GM21367 (cell line): Measurements from ENCODE around the gene SMTNL1.

Experiments used
- ATAC-seq: cut with Tn5 transposase; IDR thresholded peaks from one replicate; pipeline ENCODE4 v1.9.1; 2021; ENCODE audit not compliant: unreplicated experiment

Gene SMTNL1, protein sequence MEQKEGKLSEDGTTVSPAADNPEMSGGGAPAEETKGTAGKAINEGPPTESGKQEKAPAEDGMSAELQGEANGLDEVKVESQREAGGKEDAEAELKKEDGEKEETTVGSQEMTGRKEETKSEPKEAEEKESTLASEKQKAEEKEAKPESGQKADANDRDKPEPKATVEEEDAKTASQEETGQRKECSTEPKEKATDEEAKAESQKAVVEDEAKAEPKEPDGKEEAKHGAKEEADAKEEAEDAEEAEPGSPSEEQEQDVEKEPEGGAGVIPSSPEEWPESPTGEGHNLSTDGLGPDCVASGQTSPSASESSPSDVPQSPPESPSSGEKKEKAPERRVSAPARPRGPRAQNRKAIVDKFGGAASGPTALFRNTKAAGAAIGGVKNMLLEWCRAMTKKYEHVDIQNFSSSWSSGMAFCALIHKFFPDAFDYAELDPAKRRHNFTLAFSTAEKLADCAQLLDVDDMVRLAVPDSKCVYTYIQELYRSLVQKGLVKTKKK

DNA sequence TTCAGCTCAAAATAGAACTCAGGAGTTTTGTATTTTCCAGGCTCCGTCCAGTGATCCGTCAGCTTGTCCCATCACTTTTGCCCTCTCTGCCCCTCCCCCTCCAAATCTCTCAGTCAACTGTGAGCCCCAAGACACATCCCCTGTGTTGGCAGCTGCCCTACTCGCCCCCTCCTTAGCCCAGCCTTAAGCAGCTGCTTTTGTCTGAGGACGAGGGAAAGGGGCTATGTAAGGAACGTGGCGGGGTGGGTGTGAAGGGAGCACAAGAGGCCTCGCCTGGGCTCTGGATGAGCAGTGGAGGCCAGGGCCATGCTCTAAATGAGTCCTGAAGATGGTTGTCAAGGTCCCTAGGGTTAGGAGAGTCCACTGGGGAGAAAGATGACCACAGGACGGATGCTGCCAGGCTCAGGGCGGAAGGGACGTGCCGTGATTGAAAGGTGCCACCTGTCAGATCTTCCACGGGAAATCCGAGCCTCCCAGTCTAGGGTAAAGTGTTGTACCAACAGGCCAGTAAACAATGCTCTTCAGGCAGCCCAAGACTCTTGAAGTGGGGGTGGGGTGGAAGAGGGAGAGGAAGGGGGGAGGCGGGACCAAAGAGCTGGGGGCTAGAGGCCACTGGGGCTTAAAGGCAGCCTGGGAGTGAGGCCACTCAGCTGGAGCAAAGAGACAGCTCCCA, at the start of gene SMTNL1:
SMTNL1 (plus strand) TSS at position 649 of the 673 bp plus-strand sequence. CDS start 5,048 bp downstream, outside the sequence.
- ATAC-seq = no peak

DNA sequence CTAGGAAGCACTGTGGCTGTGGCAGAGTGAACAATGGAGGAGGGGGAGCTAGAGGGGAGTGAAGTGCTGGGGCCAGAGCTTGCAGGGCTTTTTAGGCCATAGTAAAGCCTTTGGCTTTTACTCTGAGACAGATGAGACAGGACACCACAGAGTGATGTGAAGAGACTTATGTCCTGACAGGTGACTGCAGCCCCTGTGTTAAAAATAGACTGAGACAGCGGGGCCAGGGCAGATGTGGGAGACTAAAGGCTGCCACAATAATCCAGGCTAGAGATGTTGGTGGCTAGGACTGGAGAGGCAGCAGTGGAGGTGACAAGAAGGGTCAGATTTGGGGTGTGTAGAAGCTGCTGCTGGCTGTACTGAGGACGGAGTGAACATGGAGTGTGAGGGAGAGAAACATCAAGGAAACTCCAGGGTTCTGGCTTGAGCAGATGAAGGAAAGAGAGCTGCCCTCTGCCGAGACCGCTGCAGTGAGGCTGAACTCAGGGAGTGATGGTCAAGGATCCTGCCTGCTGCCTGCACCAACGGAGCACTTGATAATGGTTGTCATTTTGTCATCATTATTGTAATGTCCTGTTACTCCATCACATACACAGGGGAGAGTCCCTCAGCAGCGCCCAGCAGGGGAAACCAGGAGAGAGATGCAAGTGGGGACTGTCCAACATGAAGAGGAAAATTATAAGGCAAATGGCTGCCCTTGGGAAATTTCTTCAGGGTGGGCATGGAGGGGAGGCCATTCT, 49.3 kb upstream of the SMTNL1 start:
- no peak for ATAC-seq

DNA sequence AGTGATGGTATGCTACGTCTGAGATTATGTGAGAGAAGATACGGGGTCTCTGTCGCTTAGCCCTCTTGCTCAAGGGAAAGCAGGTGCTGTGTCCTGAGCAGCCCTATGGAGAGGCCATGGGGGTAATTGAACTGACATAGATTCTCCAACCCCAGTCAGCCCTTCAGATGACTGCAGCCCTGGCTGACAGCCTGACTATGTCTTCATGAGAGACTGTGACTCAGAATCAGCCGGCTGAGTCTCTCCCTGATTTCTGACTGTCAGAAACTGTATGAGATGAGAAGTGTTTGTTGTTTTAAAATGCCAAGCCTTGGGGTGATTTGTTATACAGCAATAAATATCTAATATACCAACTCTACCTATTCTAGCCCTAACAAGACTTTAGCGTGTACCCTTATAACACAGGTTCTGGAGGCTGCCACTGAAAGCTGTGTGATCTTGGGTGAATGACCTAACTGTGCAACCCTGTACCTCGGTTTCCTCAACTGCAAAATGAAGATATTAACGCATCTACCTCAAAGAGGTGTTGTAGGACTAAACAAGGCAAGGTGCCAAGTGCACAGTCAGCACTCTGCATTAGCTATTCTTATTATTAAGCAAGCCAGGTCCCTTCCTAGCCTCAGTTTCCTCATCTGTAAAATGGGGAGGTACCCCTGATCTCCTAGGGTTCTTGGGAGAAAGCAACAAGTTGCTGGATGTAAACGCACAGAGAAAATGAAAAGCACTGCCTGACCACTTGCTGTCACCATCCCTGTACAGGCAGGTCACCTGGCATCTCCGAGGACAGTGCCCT, 46.7 kb upstream of the SMTNL1 start:
- no peak for ATAC-seq

DNA sequence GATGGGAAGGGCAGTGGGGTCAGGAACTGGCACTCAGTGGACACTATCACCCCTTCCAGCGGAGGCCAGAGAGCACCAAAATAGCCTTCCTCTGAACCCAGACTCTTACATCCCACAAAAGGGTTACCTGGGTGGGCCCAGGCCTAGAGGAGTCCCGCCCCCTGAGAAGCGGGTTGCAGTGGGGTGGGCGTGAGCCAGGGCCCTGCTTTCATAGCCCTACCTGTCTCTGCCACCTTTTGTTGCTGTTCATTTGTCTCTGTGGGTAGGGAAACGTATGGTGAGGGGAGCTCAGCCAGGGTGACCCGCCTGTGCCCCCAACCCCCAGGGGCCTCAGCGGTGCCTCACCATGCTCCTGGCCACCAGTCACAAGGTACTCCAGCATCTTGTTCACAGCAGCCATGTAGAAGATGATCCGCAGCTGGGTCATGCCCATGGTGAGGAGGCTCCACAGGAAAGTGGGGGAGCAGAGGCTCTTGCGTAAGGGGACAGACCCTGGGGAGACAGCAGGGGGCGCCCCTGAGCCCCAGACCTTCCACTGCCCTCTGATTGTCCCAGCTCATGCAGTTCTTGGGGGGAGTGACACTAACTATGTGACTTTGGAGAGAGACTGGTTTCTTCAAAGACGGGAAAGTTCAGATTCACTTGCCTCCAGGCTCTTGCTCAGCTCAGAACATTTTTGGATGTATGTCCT, 45.9 kb upstream of the SMTNL1 start:
- ATAC-seq = no peak

DNA sequence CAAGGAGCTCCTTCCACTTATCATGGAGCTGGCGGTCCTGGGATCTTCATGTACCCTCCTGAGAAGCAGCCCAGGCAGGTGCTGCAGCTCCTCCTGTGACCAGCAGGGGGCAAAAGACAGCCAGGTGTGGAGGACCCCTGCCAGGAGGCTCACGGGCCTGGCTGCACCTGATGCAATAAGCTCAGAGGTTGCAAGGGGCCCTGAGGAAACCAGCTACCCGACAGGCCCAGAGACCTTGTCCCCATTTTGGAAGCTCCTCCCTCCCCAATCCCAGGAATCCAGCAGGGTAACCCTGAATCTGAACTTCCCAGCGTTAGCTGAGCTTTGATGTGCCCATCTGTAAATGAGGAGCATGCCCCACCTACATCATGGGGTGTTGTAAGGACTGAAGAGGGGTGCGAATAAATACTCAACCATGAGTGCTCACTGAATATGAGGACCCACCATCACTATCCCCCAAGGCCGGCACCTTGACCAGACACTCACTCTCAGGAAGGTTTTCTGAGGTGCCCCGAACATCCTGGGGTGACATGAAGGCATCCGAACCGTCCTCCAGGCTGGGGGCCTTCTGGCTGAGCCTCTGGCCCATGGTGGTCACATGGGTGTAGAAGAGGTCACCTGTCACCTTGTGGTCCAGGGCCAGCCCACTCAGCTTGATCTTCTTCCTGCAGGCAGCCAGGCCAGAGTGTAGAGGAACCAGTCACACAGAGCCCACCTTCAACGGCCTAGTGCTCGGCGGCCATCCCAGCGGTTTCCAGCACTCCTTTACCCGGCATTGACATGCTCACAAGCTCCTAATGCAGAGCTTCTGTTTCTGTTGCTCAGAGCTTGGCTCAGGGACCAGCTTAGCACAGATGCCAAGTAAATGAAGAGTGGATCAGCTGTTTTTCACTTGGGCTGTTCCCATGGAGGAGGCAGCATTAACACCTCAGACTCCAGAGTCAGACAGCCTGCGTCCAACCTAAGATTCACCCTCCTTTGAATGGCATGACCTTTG, 43.6 kb upstream of the SMTNL1 start:
- peak; percentile 85 for ATAC-seq

DNA sequence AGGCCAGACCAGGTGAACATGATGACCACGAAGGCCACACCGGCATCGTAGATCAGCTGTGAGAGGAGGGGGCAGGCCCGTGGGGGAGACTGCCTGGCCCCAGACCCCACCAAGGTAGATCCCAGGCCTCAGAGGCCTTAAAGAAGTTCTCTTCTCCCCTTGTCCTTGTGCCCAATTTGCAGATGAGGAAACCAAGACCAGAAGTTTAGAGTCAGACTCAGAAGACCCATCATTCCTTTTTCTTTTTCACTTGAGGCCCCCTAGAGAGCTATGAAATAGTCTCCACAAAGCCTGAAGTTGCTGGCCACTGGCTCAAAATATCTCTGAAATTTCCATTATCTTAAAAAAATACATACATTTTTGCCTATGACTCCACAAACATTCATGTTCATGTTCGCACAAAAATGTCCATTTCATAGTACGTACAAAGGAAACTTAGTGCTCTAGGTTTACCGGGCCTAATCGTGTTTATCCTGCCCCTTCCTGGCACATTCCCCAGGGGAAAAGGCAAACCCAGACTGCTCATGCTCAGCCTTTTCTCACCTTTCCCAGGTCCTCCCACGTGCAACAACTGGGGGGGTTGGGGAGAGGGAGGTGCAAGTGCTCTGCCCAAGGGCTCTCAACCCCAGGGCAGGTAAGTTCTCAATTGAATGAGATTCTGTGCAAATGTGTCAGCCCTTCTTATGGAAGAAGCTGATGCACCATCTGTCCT, 41.1 kb upstream of the SMTNL1 start:
- ATAC-seq = no peak

DNA sequence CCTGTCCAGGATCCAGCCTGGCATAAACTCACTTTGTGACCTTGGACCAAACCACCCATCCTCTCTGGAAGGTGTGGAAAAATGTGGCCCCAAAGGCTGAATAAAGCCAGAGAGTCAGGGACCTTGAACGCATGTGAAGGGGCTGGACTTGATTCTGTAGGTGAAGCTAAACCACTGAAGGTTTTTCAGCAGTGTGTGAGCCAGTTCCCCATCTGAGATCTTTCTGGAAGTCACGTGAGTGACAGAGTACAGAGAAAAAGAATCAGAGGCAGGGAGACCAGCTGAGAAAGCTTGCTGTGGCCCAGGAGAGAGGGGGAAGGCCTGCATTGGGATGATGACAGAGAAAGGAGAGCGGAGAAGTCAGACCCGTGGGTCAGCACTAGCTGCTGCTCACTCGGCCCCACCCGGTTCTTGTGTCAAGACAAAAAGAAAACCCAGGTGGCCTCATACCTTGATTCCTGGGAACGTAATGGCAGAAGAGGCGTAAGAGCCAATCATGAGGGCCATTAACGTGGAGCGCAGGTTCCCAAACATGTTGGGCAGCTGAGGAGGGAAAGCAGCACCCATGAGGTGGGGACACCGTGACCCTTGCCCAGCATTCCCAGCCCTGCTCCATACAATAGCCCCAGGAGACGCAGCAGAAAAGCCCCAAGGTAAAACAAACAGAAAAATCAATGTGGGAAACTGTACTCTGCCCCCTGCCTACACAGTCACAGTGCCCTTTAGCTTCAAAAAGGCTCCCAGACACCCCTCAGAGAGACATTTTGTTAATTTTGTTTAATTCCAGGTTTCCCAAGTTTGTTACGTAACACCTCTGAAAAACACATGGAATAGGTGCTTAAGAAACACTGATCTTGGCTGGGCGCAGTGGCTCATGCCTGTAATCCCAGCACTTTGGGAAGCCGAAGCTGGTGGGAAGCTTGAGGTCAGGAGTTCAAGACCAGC, 39.8 kb upstream of the SMTNL1 start:
- ATAC-seq = no peak

DNA sequence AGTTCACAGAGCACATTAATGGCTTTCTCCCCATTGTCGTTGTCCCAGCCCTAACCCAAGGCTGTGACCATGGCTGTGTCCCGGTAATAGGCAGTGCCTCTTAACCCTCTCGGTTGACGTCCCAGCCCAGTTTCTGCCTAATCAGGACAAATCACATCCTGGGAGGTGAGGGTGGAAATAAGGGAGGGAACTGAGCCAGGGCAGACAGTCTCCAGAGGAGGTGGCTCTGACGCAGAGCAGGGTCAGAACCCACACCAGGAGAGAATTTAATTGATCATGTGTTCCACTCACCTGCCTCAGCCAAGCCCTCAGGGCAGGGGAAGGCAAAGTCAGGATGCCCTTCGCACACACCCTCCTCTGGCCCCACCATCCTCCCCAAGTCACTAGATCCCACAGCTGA, 38.9 kb upstream of the SMTNL1 start:
- ATAC-seq = no peak

DNA sequence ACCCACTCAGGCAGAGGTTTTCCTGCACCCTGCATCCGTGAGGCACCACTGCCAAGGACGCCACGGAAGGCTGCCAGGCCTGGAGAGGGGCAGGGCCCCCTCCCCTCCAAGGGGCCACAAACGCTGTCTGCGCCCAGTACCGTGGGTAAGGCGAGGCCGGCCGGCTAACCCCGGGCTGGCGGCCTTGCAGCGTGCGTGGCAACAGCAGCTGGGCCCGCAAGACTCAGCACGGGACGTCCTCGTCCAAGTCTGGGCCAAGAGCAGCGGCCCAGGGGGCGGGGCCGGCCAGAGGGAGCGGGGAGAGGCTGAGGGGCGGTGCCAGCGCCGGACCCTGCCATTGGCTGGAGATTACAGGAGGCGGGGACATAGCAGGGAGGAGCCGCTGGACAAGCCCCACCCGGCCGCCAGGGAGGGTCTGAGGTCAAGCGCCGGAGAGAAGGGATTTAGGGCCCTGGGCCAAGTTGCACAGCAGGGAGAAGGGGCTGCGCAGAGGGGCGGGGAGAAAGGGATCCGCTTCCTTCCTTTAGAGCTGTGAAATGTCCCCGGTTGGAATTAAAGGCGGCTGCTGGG, 37.9 kb upstream of the SMTNL1 start:
- ATAC-seq = peak; percentile 97

DNA sequence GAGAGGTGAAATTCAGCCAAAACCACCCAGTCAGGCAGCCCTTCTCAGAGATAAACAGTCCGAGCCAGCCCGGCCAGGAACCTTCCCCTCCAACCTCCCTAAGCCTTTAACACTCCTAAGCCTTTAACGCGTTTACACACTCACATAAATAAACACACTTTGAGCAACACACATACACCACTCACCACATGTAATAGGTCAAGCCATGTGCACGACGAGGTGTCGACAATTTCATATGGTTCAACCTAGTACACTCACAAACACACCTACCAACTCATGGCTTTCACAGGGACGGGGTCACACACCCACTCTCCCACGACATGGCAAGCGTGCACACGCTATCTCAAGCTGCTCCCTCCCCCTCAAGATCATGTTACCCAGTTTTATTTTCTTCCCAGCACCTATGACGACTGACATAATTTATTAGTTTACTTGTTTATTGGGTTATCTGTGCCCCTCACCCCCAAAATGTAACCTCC, 37.4 kb upstream of the SMTNL1 start:
- ATAC-seq = no peak

DNA sequence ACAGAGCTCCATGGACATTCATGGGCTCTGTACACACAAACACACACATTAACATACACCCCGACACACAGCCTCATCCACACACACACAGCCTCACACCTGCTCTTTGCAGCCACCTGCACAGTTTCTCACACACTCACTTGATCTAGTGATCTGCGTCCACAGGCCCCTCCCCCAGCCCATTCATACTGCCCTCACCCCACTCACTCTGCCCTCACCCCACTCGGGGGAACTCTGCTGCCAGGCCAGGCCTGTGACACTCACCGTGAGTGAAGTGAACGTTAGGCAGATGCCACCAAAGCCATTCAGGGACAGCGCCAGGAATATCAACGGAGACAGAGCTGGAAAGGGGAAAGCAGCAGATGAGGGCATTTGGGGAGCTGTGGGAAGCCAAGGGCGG, 36.9 kb upstream of the SMTNL1 start:
- no peak for ATAC-seq

DNA sequence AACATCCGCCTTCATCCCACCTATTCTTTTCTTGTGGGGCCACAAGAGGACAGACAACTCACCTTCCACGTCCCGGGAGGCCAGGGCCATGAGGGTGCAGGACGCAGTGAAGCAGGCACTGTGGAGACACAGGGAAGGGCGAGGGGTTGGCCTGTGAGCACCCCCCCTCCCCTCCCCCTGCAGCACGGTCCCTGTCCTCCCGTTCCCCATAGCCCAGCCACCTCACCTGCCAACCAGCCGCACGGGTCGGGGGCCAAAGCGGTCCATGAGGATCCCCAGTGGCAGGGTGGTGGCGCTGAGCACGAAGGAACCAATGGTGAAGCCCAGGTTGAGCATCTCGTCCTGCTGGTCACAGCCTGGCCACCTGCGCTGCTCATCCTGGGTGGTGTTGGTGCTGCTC, 36.5 kb upstream of the SMTNL1 start:
- ATAC-seq = no peak

DNA sequence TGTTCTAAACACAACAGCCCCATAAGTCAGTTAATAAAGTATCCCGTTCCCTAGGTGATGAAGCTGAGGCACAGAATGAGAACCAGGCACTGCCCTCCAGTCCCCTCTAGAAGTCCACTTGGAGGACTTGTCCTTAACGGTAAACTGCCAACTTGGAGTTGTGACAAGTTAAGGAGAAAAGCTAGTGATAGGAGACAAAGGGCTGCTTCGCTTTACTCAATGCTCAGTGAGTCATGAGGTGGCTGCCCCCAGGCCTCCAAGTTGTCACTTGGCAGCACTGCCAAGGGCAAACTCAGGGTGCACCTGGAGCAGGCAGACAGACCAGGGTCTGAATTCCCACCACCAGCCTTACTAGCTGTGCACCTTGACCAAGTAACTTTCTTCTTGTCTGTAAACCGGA, 35.4 kb upstream of the SMTNL1 start:
- no peak for ATAC-seq

DNA sequence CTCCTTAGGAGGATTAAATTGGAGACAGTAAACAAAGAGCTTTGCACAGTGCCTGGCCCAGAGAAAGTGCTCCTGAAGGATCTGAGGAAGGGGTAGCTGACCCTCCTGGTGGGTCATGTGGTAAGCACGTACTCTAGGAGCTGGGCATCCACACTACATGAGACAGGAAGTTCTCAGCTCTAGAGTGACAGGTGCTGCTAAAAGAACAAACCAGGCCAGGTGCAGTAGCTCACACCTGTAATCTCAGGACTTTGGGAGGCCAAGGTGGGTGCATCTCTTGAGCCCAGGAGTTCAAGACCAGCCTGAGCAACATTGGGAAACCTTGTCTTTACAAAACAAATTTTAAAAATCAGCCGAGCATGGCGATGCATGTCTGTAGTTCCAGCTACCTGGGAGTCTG, 35.0 kb upstream of the SMTNL1 start:
- ATAC-seq = no peak

DNA sequence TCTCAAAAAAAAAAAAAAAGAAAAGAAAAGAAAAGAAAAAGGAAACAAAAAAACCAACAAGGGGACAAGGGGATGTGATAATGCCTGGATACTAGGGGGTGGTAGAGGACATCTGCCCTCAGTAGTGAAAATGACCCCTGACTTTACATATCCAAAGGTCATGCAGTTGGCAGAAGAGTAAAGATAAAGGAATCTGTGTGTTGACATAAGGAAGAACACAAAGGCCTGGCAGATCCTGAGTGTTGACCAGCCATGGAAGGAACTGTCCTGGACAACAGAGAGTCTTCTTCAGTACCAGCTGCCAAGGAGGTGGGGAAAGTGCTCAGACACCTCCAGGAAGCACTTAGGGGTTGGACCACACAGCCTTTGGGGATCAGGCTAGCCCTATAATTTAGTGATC, 34.5 kb upstream of the SMTNL1 start:
- no peak for ATAC-seq

DNA sequence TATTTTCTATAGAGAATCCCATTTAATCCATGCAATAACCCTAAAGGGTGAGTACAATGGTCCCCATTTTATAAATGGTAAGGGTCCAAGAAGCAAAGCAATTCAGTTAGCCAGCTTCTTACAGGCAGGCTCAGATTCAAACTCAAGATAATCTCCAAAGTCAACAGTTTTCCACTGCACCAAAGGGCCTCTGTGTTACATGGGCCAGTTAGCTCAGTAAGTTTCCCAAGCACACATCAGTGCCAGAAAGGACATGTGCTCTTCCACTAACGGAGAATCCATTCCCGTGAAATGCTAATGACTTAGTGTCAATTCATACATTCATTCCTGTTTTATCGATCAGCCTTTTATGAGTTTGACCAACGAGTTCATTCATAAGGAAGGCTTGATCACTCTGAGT, 32.9 kb upstream of the SMTNL1 start:
- ATAC-seq = no peak

DNA sequence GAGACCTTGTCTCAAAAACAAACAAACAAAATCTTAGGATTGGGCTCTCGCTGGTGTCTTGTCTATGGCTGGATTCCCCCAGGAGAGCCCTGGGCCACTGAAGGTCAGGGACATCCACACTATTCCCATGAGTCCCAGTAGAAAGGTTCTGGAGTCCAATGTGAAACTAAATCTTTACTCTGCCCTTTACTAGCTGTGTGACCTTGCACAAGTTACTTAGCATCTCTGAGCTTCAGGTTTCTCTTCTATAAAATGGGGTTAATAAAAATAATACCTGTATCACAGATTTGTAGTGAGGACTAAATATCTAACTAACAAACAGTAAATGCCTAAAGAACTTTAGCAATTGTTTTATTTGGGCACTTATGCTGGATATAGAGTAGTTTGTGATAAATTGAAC, 30.9 kb upstream of the SMTNL1 start:
- no peak for ATAC-seq
